Heart right ventricle (tissue), 16 donors: ENCODE results near the gene DHX36. TPM values are rescaled to one million over a fixed set of nuclear protein-coding genes. Genes with fewer than 3 reads are reported as not detected.

ENCODE experiments used
- ATAC-seq, 8 donors: fragments of 200-7000 bp; cut with Tn5 transposase; one replicate each; pipeline ENCODE4 v1.9.1; 2020; ENCODE audit warnings: mild to moderate bottlenecking in 8 of 8, moderate library complexity in 8 of 8, moderate number of reproducible peaks in 1 of 8
- DNase-seq, 2 donors: peaks; one replicate each; pipeline ENCODE4 v3.0.0-alpha.2; 2020
- H3K27ac ChIP-seq, 10 donors: fragments of 200-600 bp; sonication (generic) in 2 of 10; one replicate each; pipeline versions ENCODE4 v1.5.0 to v1.8.0; 2020 to 2022; ENCODE audit warnings: mild to moderate bottlenecking in 3 of 10
- H3K27me3 ChIP-seq, 7 donors: fragments of 200-600 bp; one replicate each; pipeline ENCODE4 v1.8.0; 2021 to 2022; ENCODE audit warnings: mild to moderate bottlenecking in 2 of 7
- H3K36me3 ChIP-seq, 9 donors: fragments of 200-600 bp; sonication (generic) in 1 of 9; one replicate each; pipeline versions ENCODE4 v1.5.0 to v1.8.0; 2020 to 2022; ENCODE audit warnings: mild to moderate bottlenecking in 2 of 9
- H3K4me1 ChIP-seq, 9 donors: fragments of 200-600 bp; sonication (generic) in 1 of 9; one replicate each; pipeline versions ENCODE4 v1.5.0 to v1.8.0; 2020 to 2022; ENCODE audit warnings: mild to moderate bottlenecking in 4 of 9
- H3K4me3 ChIP-seq, 10 donors: fragments of 200-600 bp; sonication (generic) in 2 of 10; one replicate each; pipeline versions ENCODE4 v1.5.0 to v1.8.0; 2020 to 2022; ENCODE audit warnings: mild to moderate bottlenecking in 7 of 10, moderate library complexity in 2 of 10
- H3K9me3 ChIP-seq, 11 donors: fragments of 200-600 bp in 10 of 11; sonication (generic) in 2 of 11; one replicate each; pipeline versions ENCODE4 v1.5.0 to v1.8.0; 2013 to 2022; ENCODE audit warnings: mild to moderate bottlenecking in 2 of 11, control low read depth in 1 of 11, moderate library complexity in 1 of 11
- WGBS, 2 donors: extraction: QIAGEN DNeasy Blood & Tissue Kit; methylation state at CpG; one replicate each; pipeline ENCODE4 v1.1.7; 2013; ENCODE audit warnings: inconsistent platforms in 1 of 2; 5-methylcytosine and 5-hydroxymethylcytosine counted together
- intact Hi-C, 10 donors: fragments of 100-400 bp; cut with DNase I; formaldehyde crosslinking; loops; one replicate each; pipeline versions ENCODE4 v1.11.1 to v1.14.2; 2022
- polyA plus RNA-seq, 2 donors: library from polyadenylated mRNA; stranded (reverse); fragments of 200-250 nt; gene quantifications; one replicate each; pipeline ENCODE4 v1.2.3, GENCODE V29; 2013
- total RNA-seq, 10 donors: library from RNA; stranded (reverse); fragmentation: NEBNext Ultra II Directional in 3 of 10; extraction: Animal tissue kit (Norgen Biotek cat#: 25700) in 3 of 10; gene quantifications; one replicate each; pipeline versions ENCODE4 v1.2.1 to v1.2.4, GENCODE V29; 2021 to 2023
- TF ChIP-seq, protein P1 (sequence below), 9 donors: fragments of 200-600 bp; sonication (generic) in 2 of 9; IDR thresholded peaks; one replicate each; pipeline versions ENCODE4 v1.5.0 to v1.8.0; 2021 to 2022; ENCODE audit warnings: antibody characterized with exemption in 9 of 9, mild to moderate bottlenecking in 5 of 9, moderate library complexity in 1 of 9
- donor health status: Arrhythmogenic right ventricular cardiomyopathy.
- donor health status: ischemic (EF 13 %, LVEDD 7.1; RV severe dilation, severe dysfunction).
- donor health status: healthy with polysubstance abuse.
- donor health status: DM: no; HTN: yes; CAD: no.
- donor health status: DM: no; HTN: no; CAD: no.
- donor health status: ischemic (EF 25% LVEDD 6.9; RV normal size, moderate dysfunction).
- donor health status: ischemic (EF 25% LVEDD 5.7; RV mildly dilated, moderate dysfunction).
- donor health status: healthy.
- donor health status: DM: yes; HTN: yes; CAD: no.
- donor health status: Ischemic cardiomyopathy.
- donor health status: ischemic (EF 35%, LVEDD 5.7; RV mildly dilated, moderate dysfunction).
- donor health status: nonischemic (EF 11% LVEDD 7.7; RV severe dilation, severe dysfunction).
- donor health status: DM: yes; HTN: yes; CAD: no.
- donor health status: PGD.
- donor health status: ischemic (EF 29% LVEDD 5.4; RV normal size, mild dysfunction).
- donor health status: nonischemic (EF 23%, LVEDD 6.1; RV moderate dilation, normal function).

DHX36 gene
- total and polyA plus RNA-seq, 12 donors, result 22.3 to 51.2 (median 39.4) TPM

DNA sequence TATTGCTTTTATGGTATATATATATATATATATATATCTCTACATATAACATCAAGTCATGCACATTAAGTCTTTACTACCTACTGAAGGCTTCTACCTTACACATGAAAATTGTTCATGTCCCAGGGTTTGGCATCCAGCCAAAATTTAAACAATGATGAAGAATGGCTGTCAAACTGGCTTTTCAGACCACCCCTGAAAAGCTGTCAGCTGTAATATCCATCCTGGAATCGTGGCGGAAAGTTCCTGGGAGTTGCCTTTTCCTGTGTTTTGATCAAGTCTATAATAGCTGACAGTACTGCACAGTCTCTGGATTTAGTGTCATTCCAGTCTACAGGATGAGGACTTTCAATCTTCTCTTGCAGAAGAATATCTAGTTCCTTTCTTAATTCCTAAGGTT is 48.3 kb downstream of the DHX36 start:
- 42 to 50% methylated on average over 2 of the region's 2 CpGs for WGBS, 2 donors
- DNase-seq, result peak in 1 of 2 donors; percentile 9
- H3K4me1 ChIP-seq, result peaks cover 0 to 42% (median 26%) of the 10 kb centered on the region in 9 donors
- ATAC-seq, result peak in 7 of 8 donors; percentile 34 to 73 (median 50)
- peaks cover 0 to 99% (median 38%) of the 10 kb centered on the region in 9 donors for H3K36me3 ChIP-seq
- TF ChIP-seq, protein P1, sequence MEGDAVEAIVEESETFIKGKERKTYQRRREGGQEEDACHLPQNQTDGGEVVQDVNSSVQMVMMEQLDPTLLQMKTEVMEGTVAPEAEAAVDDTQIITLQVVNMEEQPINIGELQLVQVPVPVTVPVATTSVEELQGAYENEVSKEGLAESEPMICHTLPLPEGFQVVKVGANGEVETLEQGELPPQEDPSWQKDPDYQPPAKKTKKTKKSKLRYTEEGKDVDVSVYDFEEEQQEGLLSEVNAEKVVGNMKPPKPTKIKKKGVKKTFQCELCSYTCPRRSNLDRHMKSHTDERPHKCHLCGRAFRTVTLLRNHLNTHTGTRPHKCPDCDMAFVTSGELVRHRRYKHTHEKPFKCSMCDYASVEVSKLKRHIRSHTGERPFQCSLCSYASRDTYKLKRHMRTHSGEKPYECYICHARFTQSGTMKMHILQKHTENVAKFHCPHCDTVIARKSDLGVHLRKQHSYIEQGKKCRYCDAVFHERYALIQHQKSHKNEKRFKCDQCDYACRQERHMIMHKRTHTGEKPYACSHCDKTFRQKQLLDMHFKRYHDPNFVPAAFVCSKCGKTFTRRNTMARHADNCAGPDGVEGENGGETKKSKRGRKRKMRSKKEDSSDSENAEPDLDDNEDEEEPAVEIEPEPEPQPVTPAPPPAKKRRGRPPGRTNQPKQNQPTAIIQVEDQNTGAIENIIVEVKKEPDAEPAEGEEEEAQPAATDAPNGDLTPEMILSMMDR (IDR thresholded peaks at IDR 0.05), result no peak
- H3K4me3 ChIP-seq, result no peak overlapping the region
- H3K27me3 ChIP-seq, result no peaks in the 10 kb centered on the region
- intact Hi-C loops, result no loop called here
- peak overlapping the region in 5 of 10 donors; percentile 43 to 59 (median 46) for H3K27ac ChIP-seq
- H3K9me3 ChIP-seq, result no peaks in the 10 kb centered on the region

DNA sequence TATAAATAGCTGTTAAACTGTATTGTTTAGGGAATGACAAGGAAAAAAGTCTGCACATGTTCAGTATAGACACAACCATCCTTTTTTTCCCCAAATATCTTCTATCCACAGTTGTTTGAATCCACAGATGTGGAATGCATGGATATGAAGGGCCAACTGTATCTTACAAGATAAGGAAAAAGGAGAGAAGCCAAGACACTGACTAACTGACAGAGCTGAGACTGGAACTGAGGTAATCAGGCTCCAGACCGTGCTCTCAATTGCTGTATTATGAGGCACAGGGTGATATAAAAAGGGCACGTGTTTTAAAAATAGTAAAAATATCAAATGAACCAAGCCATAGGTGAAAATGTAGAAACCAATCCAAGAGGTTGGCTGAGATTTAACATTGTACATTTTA is 49.0 kb downstream of the DHX36 start:
- intact Hi-C loops, result no loop called here
- TF ChIP-seq, protein P1 (IDR thresholded peaks at IDR 0.05), result no peak
- no peaks in the 10 kb centered on the region for H3K27me3 ChIP-seq
- no peak overlapping the region for H3K4me3 ChIP-seq
- WGBS, 2 donors, result 19 to 29% methylated on average over 2 of the region's 2 CpGs
- peaks cover 0 to 42% (median 26%) of the 10 kb centered on the region in 9 donors for H3K4me1 ChIP-seq
- DNase-seq, result no peak
- ATAC-seq, result peak in 5 of 8 donors; percentile 54 to 74 (median 63)
- peak overlapping the region in 5 of 10 donors; percentile 18 to 59 (median 43) for H3K27ac ChIP-seq
- H3K9me3 ChIP-seq, result no peaks in the 10 kb centered on the region
- H3K36me3 ChIP-seq, result peaks cover 0 to 99% (median 35%) of the 10 kb centered on the region in 9 donors

DNA sequence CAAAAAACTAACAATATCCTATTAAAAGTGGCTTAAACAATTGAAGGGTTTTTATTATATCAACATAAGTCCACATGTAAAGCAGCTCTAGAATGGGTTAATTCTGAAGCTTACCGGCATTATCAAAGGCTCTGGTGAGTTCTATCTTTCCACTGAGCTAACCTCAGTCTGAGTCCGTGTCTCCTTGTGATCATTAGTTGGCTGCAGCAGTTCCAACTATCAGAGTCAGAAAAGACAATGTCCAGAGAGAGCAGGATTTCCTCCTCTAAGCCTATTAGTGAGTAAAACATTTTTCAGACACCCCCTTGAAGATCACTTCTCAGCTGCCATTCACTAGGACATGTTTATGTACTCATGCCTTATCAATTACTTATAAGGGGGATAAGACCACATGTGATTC is 49.9 kb downstream of the DHX36 start:
- Histone ChIP-seq H3K36me3 (peaks cover 0 to 98% (median 33%) of the 10 kb centered on the region in 9 donors), H3K9me3 (no peaks in the 10 kb centered on the region), H3K4me1 (peaks cover 0 to 42% (median 26%) of the 10 kb centered on the region in 9 donors), H3K27me3 (no peaks in the 10 kb centered on the region), H3K4me3 (no peak overlapping the region), H3K27ac (peak overlapping the region in 6 of 10 donors; percentile 5 to 59 (median 30))
- WGBS, 2 donors, result 12 to 14% methylated on average over 2 of the region's 2 CpGs
- DNase-seq, result no peak
- peak in 6 of 8 donors; percentile 57 to 78 (median 68) for ATAC-seq
- TF ChIP-seq, protein P1 (IDR thresholded peaks at IDR 0.05), result no peak
- intact Hi-C loops, result no loop called here

DNA sequence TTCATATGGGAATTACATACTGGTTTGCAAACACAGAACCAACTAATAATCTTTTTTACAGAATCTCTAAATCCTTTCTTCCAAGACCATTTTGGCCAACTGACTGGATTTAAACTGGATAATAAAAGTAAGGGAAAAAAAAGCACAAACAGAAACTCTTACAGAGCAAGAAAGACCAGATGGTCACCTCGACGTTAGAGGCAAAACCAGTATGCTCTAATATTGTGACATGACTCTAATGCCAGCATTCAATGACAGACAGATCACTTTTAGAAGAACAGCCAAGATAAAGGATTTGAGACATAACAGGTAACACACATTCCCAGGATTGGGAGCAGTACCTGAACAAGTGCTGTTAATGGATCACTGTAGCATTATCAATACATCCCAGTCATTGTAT is 50.9 kb downstream of the DHX36 start:
- Histone ChIP-seq H3K27ac (peak overlapping the region in 1 of 10 donors; percentile 12), H3K36me3 (peaks cover 0 to 98% (median 34%) of the 10 kb centered on the region in 9 donors), H3K9me3 (peaks cover 0 to 2% (median 0%) of the 10 kb centered on the region in 11 donors), H3K4me1 (peaks cover 0 to 42% (median 26%) of the 10 kb centered on the region in 9 donors), H3K27me3 (no peaks in the 10 kb centered on the region), H3K4me3 (no peak overlapping the region)
- 25 to 43% methylated on average over 2 of the region's 2 CpGs for WGBS, 2 donors
- TF ChIP-seq, protein P1 (IDR thresholded peaks at IDR 0.05), result no peak
- ATAC-seq, result no peak
- DNase-seq, result no peak
- intact Hi-C loops, result no loop called here
